HepG2 (cell line): ENCODE data around the gene TLR9. TPM values are rescaled to one million over a fixed set of nuclear protein-coding genes. Genes with fewer than 3 reads are reported as not detected.
A peak's percentile ranks its signal among the peaks of the same experiment; 100 is the strongest.

Experiments used
- ATF7 ChIP-seq, 2 experiments: fragments of 450-650 bp in 1 of 2; sonication (generic) in 1 of 2; formaldehyde crosslinking in 1 of 2; IDR thresholded peaks; 2 replicates each; pipeline versions ENCODE4 v1.4.0 to v1.6.1; 2016 to 2020; ENCODE audit warnings: antibody characterized with exemption in 1 of 2, mild to moderate bottlenecking in 1 of 2, missing genetic modification reagents in 1 of 2
- CEBPB ChIP-seq: IDR thresholded peaks from 2 replicates; pipeline ENCODE4 v1.6.1; 2011; ENCODE audit warnings: low read depth, low read length, improper control_type of control experiment, borderline replicate concordance
- HNRNPL ChIP-seq: fragments of 200-400 bp; formaldehyde crosslinking; IDR thresholded peaks from 2 replicates; pipeline ENCODE4 v1.6.1; 2017; ENCODE audit warnings: mild to moderate bottlenecking, low read depth, low read length
- IRF2 ChIP-seq: IDR thresholded peaks from 2 replicates; pipeline ENCODE4 v1.6.1; 2018; ENCODE audit warnings: missing genetic modification reagents, missing compliant biosample characterization
- JUN ChIP-seq: sonication (generic); formaldehyde crosslinking; IDR thresholded peaks from 2 replicates; pipeline ENCODE4 v1.4.0; 2020; ENCODE audit warnings: mild to moderate bottlenecking, missing genetic modification reagents
- KDM5B ChIP-seq: sonication (generic); formaldehyde crosslinking; IDR thresholded peaks from 2 replicates; pipeline ENCODE4 v1.4.0; 2020; ENCODE audit warnings: missing genetic modification reagents, mild to moderate bottlenecking, borderline replicate concordance
- MED1 ChIP-seq: sonication (generic); formaldehyde crosslinking; IDR thresholded peaks from 2 replicates; pipeline ENCODE4 v1.4.0; 2020; ENCODE audit warnings: missing genetic modification reagents
- MEIS2 ChIP-seq: sonication (generic); formaldehyde crosslinking; IDR thresholded peaks from 2 replicates; pipeline ENCODE4 v1.9.0; 2021; ENCODE audit warnings: mild to moderate bottlenecking, missing genetic modification reagents
- MIXL1 ChIP-seq: IDR thresholded peaks from 2 replicates; pipeline ENCODE4 v1.6.1; 2016
- MXD1 ChIP-seq: sonication (generic); formaldehyde crosslinking; IDR thresholded peaks from 2 replicates; pipeline ENCODE4 v1.4.0; 2020; ENCODE audit warnings: mild to moderate bottlenecking, missing genetic modification reagents
- PBX2 ChIP-seq: IDR thresholded peaks from 2 replicates; pipeline ENCODE4 v1.6.1; 2016; ENCODE audit warnings: control low read depth
- REPIN1 ChIP-seq: sonication (generic); formaldehyde crosslinking; IDR thresholded peaks from 2 replicates; pipeline ENCODE4 v1.8.0; 2022; ENCODE audit warnings: missing genetic modification reagents, low read depth, mild to moderate bottlenecking, borderline replicate concordance
- SP5 ChIP-seq: IDR thresholded peaks from 2 replicates; pipeline ENCODE4 v1.6.1; 2016; ENCODE audit warnings: low read depth, borderline replicate concordance
- STAT6 ChIP-seq: sonication (generic); formaldehyde crosslinking; IDR thresholded peaks from 2 replicates; pipeline ENCODE4 v1.4.0; 2020; ENCODE audit warnings: missing genetic modification reagents, mild to moderate bottlenecking, borderline replicate concordance
- WIZ ChIP-seq: sonication (generic); formaldehyde crosslinking; IDR thresholded peaks from 2 replicates; pipeline ENCODE4 v1.5.1; 2020; ENCODE audit warnings: mild to moderate bottlenecking, missing genetic modification reagents
- YY1 ChIP-seq: IDR thresholded peaks from 2 replicates; pipeline ENCODE4 v1.6.1; 2011; ENCODE audit warnings: low read length, low read depth, moderate library complexity, mild to moderate bottlenecking; ENCODE audit not compliant: insufficient read depth, insufficient replicate concordance
- ZNF121 ChIP-seq: sonication (generic); formaldehyde crosslinking; IDR thresholded peaks from 2 replicates; pipeline ENCODE4 v1.5.0; 2020; ENCODE audit warnings: mild to moderate bottlenecking, missing genetic modification reagents
- ZNF484 ChIP-seq: sonication (generic); formaldehyde crosslinking; IDR thresholded peaks from 2 replicates; pipeline ENCODE4 v1.5.1; 2020; ENCODE audit warnings: mild to moderate bottlenecking, low read depth, missing genetic modification reagents, borderline replicate concordance
- ZNF589 ChIP-seq: sonication (generic); formaldehyde crosslinking; conservative IDR thresholded peaks from 2 replicates; pipeline ENCODE4 v1.8.0; 2022; ENCODE audit warnings: mild to moderate bottlenecking, moderate library complexity, missing genetic modification reagents
- ZNF747 ChIP-seq: sonication (generic); formaldehyde crosslinking; IDR thresholded peaks from 2 replicates; pipeline ENCODE4 v1.8.1; 2023; ENCODE audit warnings: missing genetic modification reagents, mild to moderate bottlenecking, borderline replicate concordance
- ZNF75D ChIP-seq: sonication (generic); formaldehyde crosslinking; IDR thresholded peaks from 2 replicates; pipeline ENCODE4 v1.8.1; 2023; ENCODE audit warnings: missing genetic modification reagents, mild to moderate bottlenecking, borderline replicate concordance
- ZNF770 ChIP-seq: sonication (generic); formaldehyde crosslinking; IDR thresholded peaks from 2 replicates; pipeline ENCODE4 v1.5.0; 2020; ENCODE audit warnings: mild to moderate bottlenecking, missing genetic modification reagents
- ZNF790 ChIP-seq: sonication (generic); formaldehyde crosslinking; IDR thresholded peaks from 2 replicates; pipeline ENCODE4 v1.8.0; 2022; ENCODE audit warnings: missing genetic modification reagents, mild to moderate bottlenecking, borderline replicate concordance
- polyA plus RNA-seq, 8 experiments: library from polyadenylated mRNA; depleted of rRNA in 3 of 8; stranded (reverse) in 7 of 8; unstranded in 1 of 8; fragments of >200 nt; fragmentation: Illumina TruSeq in 4 of 8; extraction: Trizol in 4 of 8; gene quantifications; 2 replicates each; pipeline versions ENCODE4 v1.2.1 to v1.2.3, GENCODE V29; 2011 to 2016; ENCODE audit warnings: low read depth in 4 of 8, missing spikeins in 1 of 8, mixed read lengths in 1 of 8; ENCODE audit not compliant: insufficient read depth in 1 of 8
- total RNA-seq, 5 experiments: library from RNA; depleted of rRNA; stranded (reverse); fragments of >200 nt; fragmentation: Illumina TruSeq; extraction: Trizol; gene quantifications; 2 replicates each; pipeline ENCODE4 v1.2.3, GENCODE V29; 2016; ENCODE audit warnings: low read depth in 1 of 5

Gene TLR9
- total and polyA plus RNA-seq, 2 of the 13 experiments (the other 11 are each of a cell fraction or from before 2014, with no cell fraction given), result not detected

- TF ChIP-seq MED1 (CRISPR knock-in tag) (peak; percentile 55; the same call in 1 of the 2 replicates), HNRNPL (peak; percentile 95), IRF2 (0 out of 2 replicates have a peak, but pooled peaks have one; percentile 27), ZNF770 (CRISPR knock-in tag) (peak; percentile 69; the same call in 1 of the 2 replicates), KDM5B (CRISPR knock-in tag) (peak; percentile 70; the same call in 1 of the 2 replicates), SP5 (CRISPR knock-in tag) (peak; percentile 62; the same call in 1 of the 2 replicates), PBX2 (CRISPR knock-in tag) (peak; percentile 34; the same call in 1 of the 2 replicates), JUN (CRISPR knock-in tag) (peak; percentile 29; the same call in 1 of the 2 replicates), ATF7 (IDR thresholded peaks at IDR 0.05) (no peak), ATF7 (CRISPR knock-in tag; IDR thresholded peaks at IDR 0.05) (peak; percentile 67; the same call in 1 of the 2 replicates), YY1 (peak; percentile 22), ZNF747 (CRISPR knock-in tag) (peak; percentile 62; the same call in 1 of the 2 replicates), CEBPB (peak; percentile 70), ZNF121 (CRISPR knock-in tag) (peak; percentile 54), REPIN1 (CRISPR knock-in tag) (peak; percentile 47; the same call in 1 of the 2 replicates), ZNF589 (CRISPR knock-in tag) (no peak), ZNF484 (CRISPR knock-in tag) (no peak), ZNF75D (CRISPR knock-in tag) (no peak), MEIS2 (CRISPR knock-in tag) (peak; percentile 55; the same call in 1 of the 2 replicates), STAT6 (CRISPR knock-in tag) (peak; percentile 74; the same call in 1 of the 2 replicates), ZNF790 (no peak), MXD1 (CRISPR knock-in tag) (no peak), WIZ (CRISPR knock-in tag) (peak; percentile 90; the same call in 1 of the 2 replicates), MIXL1 (CRISPR knock-in tag) (peak; percentile 45; the same call in 1 of the 2 replicates)
Observed at GRCh38 chr3:52176951-52177700, 48.3 kb downstream of the TLR9 start (continued).
